Astrocyte (in vitro differentiated cells and primary cell): ENCODE measurements around the gene DCP1B. TPM values are rescaled to one million over a fixed set of nuclear protein-coding genes. Genes with fewer than 3 reads are reported as not detected.

ENCODE experiments used
- DNase-seq: peaks from one replicate; pipeline ENCODE4 v3.0.0-alpha.2; 2010; ENCODE audit warnings: low read depth
- FAIRE-seq: peaks from 2 replicates; lab custom pipeline; 2011; peaks lifted over from hg19 to GRCh38; lab: Jason Lieb, UNC
- H2AFZ ChIP-seq: 2 replicates; pipeline ENCODE4 v1.6.0; 2012; ENCODE audit warnings: low read depth, low read length, inconsistent platforms
- H3K27ac ChIP-seq: 2 replicates; pipeline ENCODE4 v1.5.1; 2011; ENCODE audit warnings: low read depth, low read length, inconsistent platforms
- H3K27me3 ChIP-seq: 2 replicates; pipeline ENCODE4 v1.6.0; 2011; ENCODE audit warnings: low read length, inconsistent platforms; ENCODE audit not compliant: insufficient read depth
- H3K36me3 ChIP-seq: 2 replicates; pipeline ENCODE4 v1.5.1; 2011; ENCODE audit warnings: low read length, inconsistent platforms; ENCODE audit not compliant: insufficient read depth
- H3K4me1 ChIP-seq: 2 replicates; pipeline ENCODE4 v1.5.1; 2011; ENCODE audit warnings: low read length, inconsistent platforms; ENCODE audit not compliant: insufficient read depth
- H3K4me2 ChIP-seq: 2 replicates; pipeline ENCODE4 v1.6.0; 2012; ENCODE audit warnings: low read length, inconsistent platforms
- H3K4me3 ChIP-seq: 2 replicates; pipeline ENCODE4 v1.5.1; 2011; ENCODE audit warnings: low read depth, mild to moderate bottlenecking, low read length, inconsistent platforms; ENCODE audit not compliant: insufficient read depth
- H3K79me2 ChIP-seq: 2 replicates; pipeline ENCODE4 v1.6.0; 2012; ENCODE audit warnings: mild to moderate bottlenecking, low read length, inconsistent platforms; ENCODE audit not compliant: insufficient read depth
- H3K9ac ChIP-seq: 2 replicates; pipeline ENCODE4 v1.6.0; 2012; ENCODE audit warnings: mild to moderate bottlenecking, low read length, inconsistent platforms
- H3K9me3 ChIP-seq: 2 replicates; pipeline ENCODE4 v1.5.1; 2012; ENCODE audit warnings: low read depth, mild to moderate bottlenecking, low read length, inconsistent platforms; ENCODE audit not compliant: insufficient read depth
- H4K20me1 ChIP-seq: 2 replicates; pipeline ENCODE4 v1.6.0; 2012; ENCODE audit warnings: low read length, inconsistent platforms; ENCODE audit not compliant: insufficient read depth
- H3K27ac Mint-ChIP-seq: one replicate; pipeline ENCODE4 v1.8.0; 2021; ENCODE audit warnings: mild to moderate bottlenecking, mixed read lengths; ENCODE audit not compliant: unreplicated experiment
- H3K27me3 Mint-ChIP-seq: one replicate; pipeline ENCODE4 v1.8.0; 2021; ENCODE audit warnings: low read depth, mixed read lengths; ENCODE audit not compliant: unreplicated experiment
- H3K36me3 Mint-ChIP-seq: one replicate; pipeline ENCODE4 v1.8.0; 2021; ENCODE audit warnings: low read depth, mixed read lengths; ENCODE audit not compliant: unreplicated experiment
- H3K4me1 Mint-ChIP-seq: one replicate; pipeline ENCODE4 v1.8.0; 2021; ENCODE audit warnings: low read depth, mixed read lengths; ENCODE audit not compliant: unreplicated experiment
- H3K4me3 Mint-ChIP-seq: one replicate; pipeline ENCODE4 v1.8.0; 2021; ENCODE audit warnings: mild to moderate bottlenecking, moderate library complexity, mixed read lengths; ENCODE audit not compliant: unreplicated experiment
- H3K9me3 Mint-ChIP-seq: one replicate; pipeline ENCODE4 v1.8.0; 2021; ENCODE audit warnings: mild to moderate bottlenecking, mixed read lengths; ENCODE audit not compliant: unreplicated experiment
- EZH2 ChIP-seq: IDR thresholded peaks from 2 replicates; pipeline ENCODE4 v1.6.1; 2012; ENCODE audit warnings: mild to moderate bottlenecking, low read length, inconsistent platforms; ENCODE audit not compliant: insufficient read depth
- total RNA-seq: library from RNA; stranded (reverse); gene quantifications from 2 replicates; pipeline ENCODE4 v1.2.1, GENCODE V29; 2021
- TF ChIP-seq, protein P1 (sequence below): IDR thresholded peaks from 2 replicates; pipeline ENCODE4 v1.5.1; 2011; ENCODE audit warnings: low read depth, mild to moderate bottlenecking, inconsistent platforms, low read length, moderate library complexity; ENCODE audit not compliant: insufficient read depth

DCP1B gene
- total RNA-seq, 1 donor from 2014 or later = 13.1 TPM

DNA sequence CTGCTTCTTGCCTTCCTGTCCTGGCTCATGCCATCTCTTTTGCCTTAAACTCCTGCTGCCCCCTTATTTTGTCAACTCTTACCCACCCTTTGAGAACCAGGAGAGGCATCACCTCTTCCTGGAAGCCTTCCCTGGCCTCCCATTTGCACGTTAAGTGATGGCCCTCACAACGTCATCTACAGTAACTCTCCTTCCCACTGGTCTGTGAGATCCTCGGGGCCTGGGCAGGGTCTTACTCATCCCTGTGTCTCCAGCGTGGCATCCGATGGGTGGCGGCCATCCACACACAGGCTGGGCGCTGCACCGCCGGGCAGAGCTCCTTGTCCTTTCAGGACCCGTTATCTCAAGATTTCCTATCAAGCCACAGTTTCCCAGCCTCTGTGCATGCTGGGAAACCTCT lies 69.0 kb downstream of the DCP1B start:
- H3K4me3 Mint-ChIP-seq = no peak overlapping the region

GRCh38 chr12:1934831-1935230 lies 69.4 kb downstream of the DCP1B start:
- FAIRE-seq = no peak
- no peak overlapping the region for H3K4me3 Mint-ChIP-seq
- H3K79me2 ChIP-seq = no peaks in the 10 kb centered on the region
- no peak overlapping the region for H3K9ac ChIP-seq
- H3K27ac Mint-ChIP-seq = no peak overlapping the region
- no peak for DNase-seq
- H3K9me3 Mint-ChIP-seq = peaks cover 3% of the 10 kb centered on the region
- no peak overlapping the region for H3K27ac ChIP-seq
- peaks cover 6% of the 10 kb centered on the region for H3K4me1 Mint-ChIP-seq
- H3K4me3 ChIP-seq = no peak overlapping the region
- H3K27me3 Mint-ChIP-seq = peaks cover 6% of the 10 kb centered on the region
- H2AFZ ChIP-seq = no peak overlapping the region
- H3K36me3 Mint-ChIP-seq = peaks cover 2% of the 10 kb centered on the region
- H3K4me1 ChIP-seq = peaks cover 36% of the 10 kb centered on the region
- TF ChIP-seq EZH2 = no peak
- TF ChIP-seq, protein P1, sequence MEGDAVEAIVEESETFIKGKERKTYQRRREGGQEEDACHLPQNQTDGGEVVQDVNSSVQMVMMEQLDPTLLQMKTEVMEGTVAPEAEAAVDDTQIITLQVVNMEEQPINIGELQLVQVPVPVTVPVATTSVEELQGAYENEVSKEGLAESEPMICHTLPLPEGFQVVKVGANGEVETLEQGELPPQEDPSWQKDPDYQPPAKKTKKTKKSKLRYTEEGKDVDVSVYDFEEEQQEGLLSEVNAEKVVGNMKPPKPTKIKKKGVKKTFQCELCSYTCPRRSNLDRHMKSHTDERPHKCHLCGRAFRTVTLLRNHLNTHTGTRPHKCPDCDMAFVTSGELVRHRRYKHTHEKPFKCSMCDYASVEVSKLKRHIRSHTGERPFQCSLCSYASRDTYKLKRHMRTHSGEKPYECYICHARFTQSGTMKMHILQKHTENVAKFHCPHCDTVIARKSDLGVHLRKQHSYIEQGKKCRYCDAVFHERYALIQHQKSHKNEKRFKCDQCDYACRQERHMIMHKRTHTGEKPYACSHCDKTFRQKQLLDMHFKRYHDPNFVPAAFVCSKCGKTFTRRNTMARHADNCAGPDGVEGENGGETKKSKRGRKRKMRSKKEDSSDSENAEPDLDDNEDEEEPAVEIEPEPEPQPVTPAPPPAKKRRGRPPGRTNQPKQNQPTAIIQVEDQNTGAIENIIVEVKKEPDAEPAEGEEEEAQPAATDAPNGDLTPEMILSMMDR = no peak
- no peaks in the 10 kb centered on the region for H3K9me3 ChIP-seq
- H3K4me2 ChIP-seq = no peak overlapping the region
- H3K27me3 ChIP-seq = no peaks in the 10 kb centered on the region
- peaks cover 3% of the 10 kb centered on the region for H3K36me3 ChIP-seq
- H4K20me1 ChIP-seq = peaks cover 6% of the 10 kb centered on the region

More for the DNA sequence above, 69.0 kb downstream of the DCP1B start:
- DNase-seq = no peak
- H3K9me3 Mint-ChIP-seq = peaks cover 3% of the 10 kb centered on the region
- TF ChIP-seq, protein P1 = no peak
- TF ChIP-seq EZH2 = no peak
- peaks cover 6% of the 10 kb centered on the region for H3K27me3 Mint-ChIP-seq
- H3K27ac Mint-ChIP-seq = no peak overlapping the region
- peaks cover 4% of the 10 kb centered on the region for H3K36me3 Mint-ChIP-seq
- peaks cover 6% of the 10 kb centered on the region for H3K4me1 Mint-ChIP-seq
- Histone ChIP-seq H3K79me2 (no peaks in the 10 kb centered on the region), H3K9ac (no peak overlapping the region), H2AFZ (no peak overlapping the region), H3K9me3 (no peaks in the 10 kb centered on the region), H3K4me1 (peaks cover 37% of the 10 kb centered on the region), H3K27me3 (no peaks in the 10 kb centered on the region), H3K27ac (no peak overlapping the region), H3K4me3 (no peak overlapping the region), H3K36me3 (peaks cover 3% of the 10 kb centered on the region), H3K4me2 (no peak overlapping the region), H4K20me1 (peaks cover 6% of the 10 kb centered on the region)
- FAIRE-seq = no peak

DNA sequence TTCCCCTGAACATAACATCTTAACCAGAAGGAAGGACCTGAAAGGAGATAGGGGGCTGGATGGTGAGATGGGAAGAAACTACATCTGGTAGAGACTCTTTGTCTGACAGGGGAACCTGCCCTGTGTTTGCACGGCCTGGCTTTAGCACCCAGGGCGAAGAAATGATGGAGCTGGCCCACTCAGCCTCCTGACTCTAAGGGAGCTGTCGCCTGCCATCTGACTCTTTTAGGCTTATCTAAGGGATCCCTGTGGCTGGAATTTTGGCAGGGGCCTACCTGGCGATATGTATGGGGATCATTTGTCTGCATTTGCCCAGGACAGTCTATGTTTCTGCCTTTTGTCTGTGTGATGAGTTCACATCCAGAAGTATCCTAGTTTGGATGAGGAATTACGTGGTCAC lies 70.2 kb downstream of the DCP1B start:
- Mint-ChIP-seq H3K36me3 (peaks cover 2% of the 10 kb centered on the region), H3K4me1 (peaks cover 6% of the 10 kb centered on the region), H3K9me3 (peaks cover 3% of the 10 kb centered on the region), H3K4me3 (no peak overlapping the region), H3K27ac (no peak overlapping the region), H3K27me3 (peaks cover 8% of the 10 kb centered on the region)
- H3K27ac ChIP-seq = no peak overlapping the region
- H3K9ac ChIP-seq = no peak overlapping the region
- TF ChIP-seq, protein P1 = no peak
- TF ChIP-seq EZH2 = no peak
- no peak for DNase-seq
- peaks cover 34% of the 10 kb centered on the region for H3K4me1 ChIP-seq
- no peak overlapping the region for H3K4me3 ChIP-seq
- no peak for FAIRE-seq
- H3K27me3 ChIP-seq = no peaks in the 10 kb centered on the region
- peaks cover 3% of the 10 kb centered on the region for H3K36me3 ChIP-seq
- no peaks in the 10 kb centered on the region for H3K79me2 ChIP-seq
- no peaks in the 10 kb centered on the region for H3K9me3 ChIP-seq
- no peak overlapping the region for H2AFZ ChIP-seq
- H4K20me1 ChIP-seq = peaks cover 6% of the 10 kb centered on the region
- no peak overlapping the region for H3K4me2 ChIP-seq
